Activated T-cell treated with anti-CD3 and anti-CD28 coated beads, Interleukin-2, amount 50 U/mL, for 1 hour (primary cell): Measurements from ENCODE around the gene PYCR2.
"Not testable (repeated sequence)": the region's sequence is repeated elsewhere in the genome, so short reads cannot be mapped to it uniquely, and the experiment has no call there.

Experiments
- DNase-seq: peaks from one replicate; pipeline ENCODE4 v3.0.0-alpha.2; 2020

The PYCR2 gene

DNA sequence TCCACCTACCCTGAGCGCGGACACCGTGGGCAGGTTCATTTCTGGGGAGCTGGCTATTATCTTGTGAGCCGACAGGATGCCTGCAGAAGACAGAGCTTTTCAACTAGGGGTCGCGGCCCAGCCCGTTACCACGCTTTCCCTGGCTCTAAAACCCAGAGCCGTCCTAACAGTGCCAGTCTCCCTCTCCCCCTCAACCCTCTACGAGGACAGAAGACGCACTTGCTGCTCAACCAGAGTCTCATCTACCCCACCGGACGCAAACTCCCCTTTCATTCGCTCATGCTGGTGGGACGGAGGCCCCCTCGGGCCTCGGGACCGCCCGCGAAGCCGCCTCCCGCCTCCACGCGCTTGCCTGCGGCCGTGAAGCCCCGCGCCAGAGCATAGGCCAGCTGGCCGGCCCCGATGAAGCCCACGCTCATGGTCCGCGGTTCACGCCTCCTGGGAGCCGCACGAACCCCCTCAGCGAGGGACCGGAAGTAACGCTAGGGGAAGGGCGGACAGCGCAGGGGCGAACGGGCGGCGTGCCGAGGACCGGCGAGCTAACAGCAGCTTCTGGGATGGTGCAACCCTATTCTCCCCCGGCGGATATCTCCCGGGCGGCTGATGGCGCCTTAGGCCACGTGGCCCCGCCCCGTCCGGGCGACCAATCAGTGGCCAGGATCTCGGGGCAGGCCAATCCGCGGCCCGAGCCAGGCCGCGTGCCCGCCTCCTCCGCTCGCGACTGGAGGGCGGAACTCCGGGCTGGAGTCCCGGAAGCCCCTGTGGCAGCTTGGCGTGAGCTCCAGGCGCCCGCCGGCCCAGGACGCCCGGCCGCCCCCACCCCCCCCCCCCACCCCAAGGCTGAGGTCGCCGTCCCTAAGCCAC lies at the start of gene PYCR2:
Gene PYCR2 (minus strand): TSS at position 559 of the 864 bp plus-strand sequence. CDS start 140 bp downstream, at position 419.
- DNase-seq = peak; percentile 95

- no peak for DNase-seq
Measured at GRCh38 chr1:225973158-225973557, 49.1 kb upstream of the PYCR2 start.

DNA sequence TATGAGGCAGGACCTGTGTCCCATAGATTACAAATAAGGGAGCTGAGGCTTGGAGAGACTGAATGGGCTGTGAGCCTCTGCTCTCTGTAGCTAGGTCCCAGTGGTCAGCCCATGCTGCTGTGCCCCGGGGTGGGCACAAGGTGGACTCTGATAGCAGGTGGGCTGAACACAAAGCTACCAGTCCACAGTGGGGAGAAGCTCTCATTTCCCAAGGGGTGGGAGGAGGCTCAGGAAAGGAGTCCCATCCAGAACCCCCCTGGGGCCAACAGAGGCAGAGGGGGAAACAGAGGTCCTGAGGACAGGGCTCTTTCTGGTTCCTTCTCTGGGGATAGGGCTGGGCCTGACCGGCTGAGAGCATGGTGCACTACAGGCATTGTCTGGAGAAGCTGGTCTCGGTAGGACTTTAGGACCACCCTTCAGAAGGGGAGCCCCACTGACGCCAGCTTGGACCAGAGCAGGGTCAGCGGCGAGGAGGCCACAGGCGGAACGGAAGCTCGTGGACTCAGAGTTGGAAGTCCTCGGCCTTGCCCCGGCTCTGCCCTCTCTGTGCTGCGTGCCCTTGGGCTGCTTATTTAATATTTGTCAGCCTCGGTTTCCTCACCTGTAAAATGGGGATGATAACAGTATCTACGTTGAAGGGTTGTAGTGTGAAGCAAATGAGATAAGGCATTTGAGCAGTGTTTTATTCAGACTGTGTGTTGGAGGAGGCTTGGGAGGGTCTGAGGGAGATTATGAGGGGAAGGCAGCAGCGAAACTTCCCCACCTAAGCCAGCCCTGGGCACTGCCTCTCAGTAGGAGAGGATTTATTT lies 48.5 kb upstream of the PYCR2 start:
- no peak for DNase-seq

GRCh38 chr1:225970592-225971157 lies 46.6 kb upstream of the PYCR2 start:
- DNase-seq = not testable (repeated sequence)

GRCh38 chr1:225969751-225970150 lies 45.7 kb upstream of the PYCR2 start:
- not testable (repeated sequence) for DNase-seq

GRCh38 chr1:225965231-225965630 lies 41.2 kb upstream of the PYCR2 start:
- DNase-seq = no peak

GRCh38 chr1:225963735-225964530 lies 39.9 kb upstream of the PYCR2 start:
- DNase-seq = no peak

GRCh38 chr1:225962440-225962975 lies 38.5 kb upstream of the PYCR2 start:
- DNase-seq = peak; percentile 67

- DNase-seq = no peak
Measured at GRCh38 chr1:225961659-225962439, 37.8 kb upstream of the PYCR2 start.

DNA sequence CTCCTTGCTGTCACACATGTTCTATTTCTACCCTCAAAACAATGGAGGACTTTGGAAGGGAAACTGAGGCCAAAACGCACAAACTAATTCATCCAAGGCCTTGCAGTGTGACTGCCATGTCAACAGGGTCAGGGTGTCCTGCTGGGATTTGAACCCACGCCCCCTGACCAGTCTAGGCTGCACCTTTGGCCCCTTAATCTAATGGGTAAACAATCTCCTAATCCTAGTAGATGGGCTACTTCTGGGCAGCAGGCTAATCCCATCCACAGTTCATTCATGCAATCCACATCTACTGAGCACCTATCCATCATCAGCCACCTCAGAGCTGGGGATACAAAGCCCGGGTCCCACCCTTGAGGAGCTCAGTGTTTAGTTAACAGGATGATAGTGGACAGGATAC lies 34.0 kb upstream of the PYCR2 start:
- no peak for DNase-seq

- DNase-seq = no peak
Measured at GRCh38 chr1:225954753-225955152, 30.7 kb upstream of the PYCR2 start.

GRCh38 chr1:225953315-225953714 lies 29.3 kb upstream of the PYCR2 start:
- DNase-seq = no peak

- no peak for DNase-seq
Measured at GRCh38 chr1:225950905-225951497, 27.0 kb upstream of the PYCR2 start.

DNA sequence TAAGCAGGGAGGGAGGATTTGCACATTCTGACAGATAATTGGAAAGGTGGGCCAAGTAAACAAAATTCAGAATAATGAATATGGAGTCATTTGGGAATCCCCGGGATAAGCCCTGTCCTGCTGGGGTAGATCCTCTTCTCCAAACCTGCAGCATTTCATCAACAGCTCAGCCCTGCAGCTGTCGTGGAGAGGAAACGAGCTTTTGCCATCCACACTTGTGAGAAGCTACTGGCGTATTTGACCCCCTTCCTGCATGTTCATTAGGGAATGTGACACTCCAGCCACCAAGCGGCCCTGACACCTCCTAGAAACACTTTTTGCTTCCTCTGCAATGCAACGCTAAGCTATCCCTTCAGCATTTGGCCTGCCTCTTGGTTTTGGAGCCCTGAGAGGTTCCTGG lies 25.0 kb upstream of the PYCR2 start:
- DNase-seq = no peak

GRCh38 chr1:225946803-225947202 lies 22.8 kb upstream of the PYCR2 start:
- no peak for DNase-seq

- no peak for DNase-seq
Measured at GRCh38 chr1:225946082-225946620, 22.1 kb upstream of the PYCR2 start.

DNA sequence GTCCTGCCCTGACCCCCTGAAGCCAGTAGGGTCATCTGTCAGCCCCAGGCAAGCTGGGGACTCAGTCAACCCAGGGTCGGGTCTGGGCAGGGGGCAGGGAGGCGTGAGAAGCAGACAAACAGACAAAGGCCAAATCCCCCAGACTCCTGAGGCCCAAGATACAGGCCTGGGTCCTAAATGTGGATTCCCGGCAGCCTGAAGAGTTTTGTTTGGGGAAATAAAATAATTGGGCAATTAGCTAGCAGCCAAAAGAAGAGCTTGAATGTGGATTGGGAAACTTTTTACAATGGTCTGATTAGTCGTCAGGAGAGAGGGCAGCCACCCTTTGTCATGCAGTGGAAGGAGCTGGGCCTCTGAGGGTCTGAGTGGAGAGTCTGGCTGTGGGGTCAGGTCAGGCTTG lies 21.5 kb upstream of the PYCR2 start:
- no peak for DNase-seq

DNA sequence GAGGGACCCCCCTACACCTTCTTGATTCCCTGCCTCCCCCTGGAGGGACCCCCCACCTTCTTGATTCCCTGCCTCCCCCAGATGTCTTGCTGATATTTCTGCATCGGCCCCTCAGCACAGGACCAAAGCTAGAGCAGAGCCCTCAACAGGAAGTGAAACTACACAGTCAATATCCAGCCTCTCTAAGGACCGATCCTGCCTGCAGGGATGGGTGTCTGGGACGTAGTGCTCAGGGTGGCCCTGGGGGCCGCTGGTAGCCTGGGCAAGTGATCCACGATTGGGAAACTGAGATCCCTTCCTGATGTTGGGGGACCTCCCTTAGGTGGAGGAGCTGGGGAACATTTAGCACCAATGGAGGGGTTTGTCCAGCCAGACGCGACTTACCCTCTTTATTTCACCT lies 20.9 kb upstream of the PYCR2 start:
- DNase-seq = no peak

- no peak for DNase-seq
Measured at GRCh38 chr1:225944387-225944786, 20.3 kb upstream of the PYCR2 start.

- no peak for DNase-seq
Measured at GRCh38 chr1:225943582-225943981, 19.5 kb upstream of the PYCR2 start.

DNA sequence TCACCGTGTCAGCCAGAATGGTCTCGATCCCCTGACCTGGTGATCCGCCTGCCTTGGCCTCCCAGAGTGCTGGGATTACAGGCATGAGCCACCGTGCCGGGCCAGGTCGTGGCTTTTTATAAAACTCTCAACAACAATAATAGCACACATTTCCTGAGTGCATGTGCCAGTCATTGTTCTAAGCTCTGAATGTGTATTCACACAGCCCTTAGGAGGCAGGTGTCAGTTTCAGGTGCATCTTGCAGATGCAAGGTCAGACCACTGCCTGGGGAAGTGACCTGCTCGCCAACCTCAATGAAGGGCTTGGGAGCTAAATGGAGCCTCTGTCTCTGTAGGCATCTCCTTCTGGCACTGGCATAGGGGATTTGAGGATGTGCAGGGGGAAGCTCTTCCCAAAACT lies 18.5 kb upstream of the PYCR2 start:
- DNase-seq = no peak
